ENCODE measurements around the gene PSMC3.

DNA sequence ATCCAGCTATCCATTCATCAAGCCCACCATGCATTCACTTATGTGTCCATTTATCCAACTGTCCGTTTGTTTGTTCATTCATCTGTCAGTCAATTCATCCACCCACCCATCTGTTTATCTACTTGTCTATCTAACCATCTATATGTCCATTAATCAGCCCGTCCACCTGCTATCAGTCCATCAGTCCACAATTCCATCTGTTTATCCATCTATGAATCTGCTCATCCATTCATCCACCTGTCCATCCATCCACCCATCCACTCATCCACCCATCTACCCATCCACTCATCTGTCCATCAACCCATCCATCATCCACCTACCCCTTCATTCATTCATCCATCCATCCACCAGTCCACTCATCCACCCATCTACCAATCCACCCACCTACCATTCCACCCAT, 46.9 kb downstream of the PSMC3 start:
- TF ChIP-seq, protein P1, sequence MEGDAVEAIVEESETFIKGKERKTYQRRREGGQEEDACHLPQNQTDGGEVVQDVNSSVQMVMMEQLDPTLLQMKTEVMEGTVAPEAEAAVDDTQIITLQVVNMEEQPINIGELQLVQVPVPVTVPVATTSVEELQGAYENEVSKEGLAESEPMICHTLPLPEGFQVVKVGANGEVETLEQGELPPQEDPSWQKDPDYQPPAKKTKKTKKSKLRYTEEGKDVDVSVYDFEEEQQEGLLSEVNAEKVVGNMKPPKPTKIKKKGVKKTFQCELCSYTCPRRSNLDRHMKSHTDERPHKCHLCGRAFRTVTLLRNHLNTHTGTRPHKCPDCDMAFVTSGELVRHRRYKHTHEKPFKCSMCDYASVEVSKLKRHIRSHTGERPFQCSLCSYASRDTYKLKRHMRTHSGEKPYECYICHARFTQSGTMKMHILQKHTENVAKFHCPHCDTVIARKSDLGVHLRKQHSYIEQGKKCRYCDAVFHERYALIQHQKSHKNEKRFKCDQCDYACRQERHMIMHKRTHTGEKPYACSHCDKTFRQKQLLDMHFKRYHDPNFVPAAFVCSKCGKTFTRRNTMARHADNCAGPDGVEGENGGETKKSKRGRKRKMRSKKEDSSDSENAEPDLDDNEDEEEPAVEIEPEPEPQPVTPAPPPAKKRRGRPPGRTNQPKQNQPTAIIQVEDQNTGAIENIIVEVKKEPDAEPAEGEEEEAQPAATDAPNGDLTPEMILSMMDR (IDR thresholded peaks at IDR 0.05), result no peak
- TF ChIP-seq POLR2A (IDR thresholded peaks at IDR 0.05), result no peak

Data from heart left ventricle (tissue), 13 donors.